H1 (cell line): Measurements from ENCODE around the gene EIPR1. TPM values are rescaled to one million over a fixed set of nuclear protein-coding genes. Genes with fewer than 3 reads are reported as not detected.

Experiments
- CTCF ChIA-PET: fragments of 300-600 bp; sonication (Branson Sonifier 250); formaldehyde crosslinking; loops from one replicate; lab custom pipeline; 2021; ENCODE audit not compliant: partially characterized antibody; lab: Charles Lee
- POLR2A ChIA-PET: fragments of 300-600 bp; sonication (Branson Sonifier 250); formaldehyde crosslinking; loops from one replicate; lab custom pipeline; 2021; ENCODE audit warnings: inconsistent platforms; ENCODE audit not compliant: partially characterized antibody; lab: Charles Lee
- DNase-seq, 2 experiments: peaks; one replicate each; pipeline versions ENCODE4 v3.0.0 to v3.0.0-alpha.2; 2010 to 2022; ENCODE audit warnings: low spot score in 2 of 2, low read depth in 1 of 2, mixed read lengths in 1 of 2
- FAIRE-seq: peaks from 2 replicates; lab custom pipeline; 2011; peaks lifted over from hg19 to GRCh38; lab: Jason Lieb, UNC
- H2AFZ ChIP-seq: 2 replicates; pipeline ENCODE4 v1.8.1; 2012; ENCODE audit warnings: low read length, inconsistent platforms
- H2AK5ac ChIP-seq: 2 replicates; pipeline ENCODE4 v1.6.1; 2013; ENCODE audit warnings: low read depth, low read length
- H2BK120ac ChIP-seq: replicated peaks from 2 replicates; pipeline ENCODE3; 2013; ENCODE audit warnings: low read depth, low read length, inconsistent platforms
- H2BK12ac ChIP-seq: 2 replicates; pipeline ENCODE4 v1.6.1; 2013; ENCODE audit warnings: low read depth, low read length
- H2BK15ac ChIP-seq: 2 replicates; pipeline ENCODE4 v1.6.1; 2013; ENCODE audit warnings: low read length
- H2BK20ac ChIP-seq: 2 replicates; pipeline ENCODE4 v1.6.1; 2013; ENCODE audit warnings: low read length
- H2BK5ac ChIP-seq: 2 replicates; pipeline ENCODE4 v1.6.1; 2013; ENCODE audit warnings: low read depth, low read length
- H3K14ac ChIP-seq: 2 replicates; pipeline ENCODE4 v1.6.1; 2013; ENCODE audit warnings: inconsistent platforms; ENCODE audit not compliant: insufficient read length
- H3K18ac ChIP-seq: 2 replicates; pipeline ENCODE4 v1.6.1; 2013; ENCODE audit warnings: low read length; ENCODE audit errors: extremely low read depth
- H3K23ac ChIP-seq: 2 replicates; pipeline ENCODE4 v1.6.1; 2013; ENCODE audit warnings: inconsistent platforms; ENCODE audit not compliant: insufficient read length
- H3K23me2 ChIP-seq: 2 replicates; pipeline ENCODE4 v1.6.1; 2013; ENCODE audit warnings: low read depth, low read length
- H3K27ac ChIP-seq: 2 replicates; pipeline ENCODE4 v1.6.1; 2011; ENCODE audit warnings: low read depth, low read length, inconsistent platforms
- H3K27me3 ChIP-seq, 4 experiments: replicated peaks in 1 of 4; 1 replicate in 1 of 4; 2 replicates in 3 of 4; pipeline versions ENCODE4 v1.6.1 to v1.8.1; 2011 to 2013; ENCODE audit warnings: low read length in 3 of 4, mild to moderate bottlenecking in 3 of 4, inconsistent platforms in 2 of 4, mixed read lengths in 2 of 4, moderate library complexity in 1 of 4; ENCODE audit not compliant: control insufficient read depth in 3 of 4, insufficient read depth in 3 of 4; ENCODE audit errors: extremely low read depth in 1 of 4
- H3K36me3 ChIP-seq, 4 experiments: 2 replicates each; pipeline versions ENCODE4 v1.6.1 to v1.8.1; 2011 to 2013; ENCODE audit warnings: mild to moderate bottlenecking in 4 of 4, low read length in 3 of 4, moderate library complexity in 2 of 4, control low read depth in 1 of 4, inconsistent platforms in 1 of 4; ENCODE audit not compliant: insufficient read depth in 4 of 4, control insufficient read depth in 2 of 4
- H3K4ac ChIP-seq: replicated peaks from 2 replicates; pipeline ENCODE3; 2013; ENCODE audit warnings: low read length, low read depth, mixed read lengths, inconsistent platforms; ENCODE audit not compliant: insufficient read length
- H3K4me1 ChIP-seq, 4 experiments: replicated peaks in 1 of 4; 1 replicate in 1 of 4; 2 replicates in 3 of 4; pipeline versions ENCODE4 v1.6.1 to v1.8.1; 2011 to 2013; ENCODE audit warnings: low read length in 3 of 4, inconsistent platforms in 2 of 4, mixed read lengths in 1 of 4; ENCODE audit not compliant: insufficient read depth in 4 of 4, control insufficient read depth in 3 of 4
- H3K4me2 ChIP-seq, 2 experiments: 2 replicates each; pipeline versions ENCODE4 v1.6.1 to v1.8.1; 2011 to 2013; ENCODE audit warnings: low read depth in 2 of 2, low read length in 2 of 2, control low read depth in 1 of 2, inconsistent platforms in 1 of 2, mild to moderate bottlenecking in 1 of 2; ENCODE audit not compliant: insufficient read depth in 1 of 2
- H3K4me3 ChIP-seq, 4 experiments: fragments of 200-600, 300-600 bp in 1 of 4; sonication (generic), shearing (Covaris generic), sonication (Bioruptor Twin) in 1 of 4; 2 replicates each; pipeline versions ENCODE4 v1.5.1 to v1.8.1; 2011 to 2016; ENCODE audit warnings: low read length in 4 of 4, low read depth in 3 of 4, control low read depth in 2 of 4, inconsistent platforms in 2 of 4, mild to moderate bottlenecking in 2 of 4, mixed read lengths in 1 of 4, moderate library complexity in 1 of 4; ENCODE audit not compliant: insufficient read depth in 2 of 4; ENCODE audit errors: extremely low read depth in 1 of 4
- H3K56ac ChIP-seq: replicated peaks from 2 replicates; pipeline ENCODE3; 2013; ENCODE audit warnings: low read depth, mild to moderate bottlenecking, mixed read lengths, low read length, inconsistent platforms; ENCODE audit not compliant: insufficient read length
- H3K79me1 ChIP-seq: 2 replicates; pipeline ENCODE4 v1.6.1; 2013; ENCODE audit warnings: low read depth, low read length, control low read depth
- H3K79me2 ChIP-seq, 2 experiments: 2 replicates each; pipeline versions ENCODE4 v1.6.1 to v1.8.1; 2012 to 2013; ENCODE audit warnings: low read length in 2 of 2, mild to moderate bottlenecking in 2 of 2, inconsistent platforms in 1 of 2; ENCODE audit not compliant: insufficient read depth in 2 of 2, control insufficient read depth in 1 of 2
- H3K9ac ChIP-seq, 4 experiments: replicated peaks in 1 of 4; 1 replicate in 1 of 4; 2 replicates in 3 of 4; pipeline versions ENCODE4 v1.6.1 to v1.8.1; 2011 to 2013; ENCODE audit warnings: low read depth in 3 of 4, low read length in 3 of 4, control low read depth in 2 of 4, mild to moderate bottlenecking in 2 of 4, moderate library complexity in 2 of 4, inconsistent platforms in 1 of 4; ENCODE audit errors: extremely low read depth in 1 of 4
- H3K9me3 ChIP-seq, 2 experiments: 2 replicates each; pipeline versions ENCODE4 v1.6.1 to v1.8.1; 2012 to 2013; ENCODE audit warnings: mild to moderate bottlenecking in 2 of 2, moderate library complexity in 2 of 2, control low read depth in 1 of 2, inconsistent platforms in 1 of 2, low read depth in 1 of 2, low read length in 1 of 2, mixed read lengths in 1 of 2; ENCODE audit not compliant: insufficient read depth in 2 of 2
- H4K20me1 ChIP-seq, 2 experiments: replicated peaks in 1 of 2; 2 replicates each; pipeline versions ENCODE3 to v1.8.1; 2011 to 2013; ENCODE audit warnings: inconsistent platforms in 2 of 2, low read length in 2 of 2, mild to moderate bottlenecking in 1 of 2; ENCODE audit not compliant: insufficient read depth in 2 of 2, control insufficient read depth in 1 of 2
- H4K5ac ChIP-seq: 2 replicates; pipeline ENCODE4 v1.6.1; 2013; ENCODE audit warnings: low read length, low read depth, mixed read lengths, inconsistent platforms; ENCODE audit not compliant: insufficient read length
- H4K8ac ChIP-seq: 2 replicates; pipeline ENCODE4 v1.8.0; 2013; ENCODE audit warnings: mild to moderate bottlenecking, moderate library complexity, low read length, inconsistent platforms; ENCODE audit not compliant: insufficient read depth; ENCODE audit errors: extremely low read depth
- H4K91ac ChIP-seq: replicated peaks from 2 replicates; pipeline ENCODE3; 2013; ENCODE audit warnings: low read length, mixed read lengths, inconsistent platforms; ENCODE audit not compliant: insufficient read length
- CTCF ChIP-seq, 3 experiments: IDR thresholded peaks; 1 replicate in 2 of 3; 2 replicates in 1 of 3; pipeline versions ENCODE4 v1.5.1 to v1.6.1; 2011; ENCODE audit warnings: low read length in 3 of 3, mild to moderate bottlenecking in 3 of 3, inconsistent platforms in 2 of 3, low read depth in 1 of 3, moderate library complexity in 1 of 3; ENCODE audit not compliant: insufficient read depth in 1 of 3; ENCODE audit errors: control extremely low read depth in 1 of 3
- JUN ChIP-seq: IDR thresholded peaks from 2 replicates; pipeline ENCODE4 v1.6.1; 2011; ENCODE audit warnings: low read depth, mild to moderate bottlenecking, improper control_type of control experiment, low read length
- NANOG ChIP-seq: IDR thresholded peaks from 2 replicates; pipeline ENCODE4 v1.6.1; 2011; ENCODE audit warnings: low read length, low read depth, mild to moderate bottlenecking, inconsistent platforms; ENCODE audit not compliant: insufficient read depth, poor library complexity, severe bottlenecking
- SIN3A ChIP-seq, 2 experiments: IDR thresholded peaks in 1 of 2; conservative IDR thresholded peaks in 1 of 2; 2 replicates each; pipeline ENCODE4 v1.6.1; 2011 to 2012; ENCODE audit warnings: low read length in 2 of 2, improper control_type of control experiment in 1 of 2, low read depth in 1 of 2, mild to moderate bottlenecking in 1 of 2
- TAF1 ChIP-seq: IDR thresholded peaks from 2 replicates; pipeline ENCODE4 v1.6.1; 2011; ENCODE audit warnings: mild to moderate bottlenecking, low read depth, low read length
- USF2 ChIP-seq: IDR thresholded peaks from 2 replicates; pipeline ENCODE4 v1.6.1; 2011; ENCODE audit warnings: low read length, improper control_type of control experiment
- WGBS, 2 experiments: shearing (Covaris generic) in 1 of 2; methylation state at CpG; one replicate each; pipeline versions ENCODE4 v1.1.6 to v1.1.7; 2013 to 2015; ENCODE audit warnings: low lambda C conversion rate in 2 of 2, mixed read lengths in 2 of 2, inconsistent platforms in 1 of 2, low coverage in 1 of 2, missing lambda C conversion rate in 1 of 2; ENCODE audit not compliant: insufficient replicate concordance in 2 of 2, insufficient coverage in 1 of 2, insufficient read length in 1 of 2; ENCODE audit errors: extremely low coverage in 1 of 2, missing lambda C conversion rate in 1 of 2; 5-methylcytosine and 5-hydroxymethylcytosine counted together
- polyA plus RNA-seq, 7 experiments: library from polyadenylated mRNA; depleted of rRNA in 3 of 7; stranded (reverse) in 5 of 7; unstranded in 2 of 7; fragments of >200 nt in 5 of 7; fragments of 200-250 nt in 2 of 7; gene quantifications; 1 replicate in 5 of 7; 2 replicates in 1 of 7; 4 replicates in 1 of 7; pipeline versions ENCODE4 v1.2.1 to v1.2.3, GENCODE V29; 2011 to 2013; ENCODE audit warnings: missing spikeins in 2 of 7, mixed read lengths in 2 of 7
- total RNA-seq: library from RNA; stranded (reverse); fragmentation: NEBNext Ultra II Directional; extraction: Animal tissue kit (Norgen Biotek cat#: 25700); gene quantifications from 2 replicates; pipeline ENCODE4 v1.2.1, GENCODE V29; 2021

The EIPR1 gene
- total and polyA plus RNA-seq, 2 of the 8 experiments (the other 6 are each of a cell fraction or from before 2014, with no cell fraction given), result 26.3 to 56.4 TPM

GRCh38 chr2:3284657-3285630, 92.7 kb downstream of the EIPR1 start:
- Histone ChIP-seq H2BK5ac (no peak overlapping the region), H3K27me3 (no peaks in the 10 kb centered on the region), H3K9ac (no peak overlapping the region), H3K9me3 (0 out of 4 replicates have a peak, but pooled peaks cover 0 to 2% of the 10 kb centered on the region in 2 experiments), H3K23ac (no peak overlapping the region), H3K14ac (no peak overlapping the region), H4K5ac (no peak overlapping the region), H3K79me2 (peaks cover 0 to 10% of the 10 kb centered on the region in 2 experiments; a peak in 1 of 4 replicates), H3K27ac (no peak overlapping the region), H3K56ac (no peak overlapping the region), H3K79me1 (peaks cover 4% of the 10 kb centered on the region; the same call in 1 of the 2 replicates), H4K20me1 (peaks cover 0 to 2% of the 10 kb centered on the region in 2 experiments), H2AFZ (no peak overlapping the region), H4K8ac (no peak overlapping the region; the same call in 1 of the 2 replicates), H3K18ac (no peak overlapping the region), H3K4ac (no peak overlapping the region), H2BK15ac (no peak overlapping the region), H3K36me3 (no peaks in the 10 kb centered on the region; a peak in 1 of 8 replicates), H2AK5ac (no peak overlapping the region), H3K23me2 (no peaks in the 10 kb centered on the region), H2BK12ac (no peak overlapping the region), H3K4me1 (peaks cover 0 to 5% (median 0%) of the 10 kb centered on the region in 4 experiments; a peak in 1 of 7 replicates), H3K4me2 (no peak overlapping the region), H2BK20ac (no peak overlapping the region), H3K4me3 (no peak overlapping the region), H4K91ac (no peak overlapping the region), H2BK120ac (no peak overlapping the region)
- CTCF ChIA-PET, result interaction anchor here (1.0 to 1.4 kb wide), 4 partner anchors 9 to 140 kb away, joined by 3 read pairs; no protein-coding TSS in a partner anchor
- POLR2A ChIA-PET, result no interaction called here
- FAIRE-seq, result no peak
- no peak for DNase-seq
- WGBS, 2 experiments, result 92% methylated on average over 21 of the region's 24 CpGs; no CpG with 5 or more reads in 1 of the 2 experiments
- TF ChIP-seq JUN, result no peak
- TF ChIP-seq USF2, result no peak
- no peak for TF ChIP-seq SIN3A (conservative IDR thresholded peaks at IDR 0.05 in 1 of 2, IDR thresholded peaks at IDR 0.05 in 1 of 2; ENCODE audit: low read depth in 1 of 2, low read length in 2 of 2)
- TF ChIP-seq CTCF (IDR thresholded peaks at IDR 0.05; ENCODE audit: control extremely low read depth in 1 of 3, insufficient read depth in 1 of 3, low read depth in 1 of 3, low read length in 3 of 3), result no peak
- no peak for TF ChIP-seq NANOG
- no peak for TF ChIP-seq TAF1
